GM15510 (cell line): ENCODE measurements around the gene TMEM178B.

Experiments used
- POLR2A ChIP-seq: IDR thresholded peaks from 3 replicates; pipeline ENCODE4 v1.6.1; 2011; ENCODE audit warnings: borderline replicate concordance; ENCODE audit not compliant: insufficient read length; ENCODE audit errors: extremely low read depth

TMEM178B gene

DNA sequence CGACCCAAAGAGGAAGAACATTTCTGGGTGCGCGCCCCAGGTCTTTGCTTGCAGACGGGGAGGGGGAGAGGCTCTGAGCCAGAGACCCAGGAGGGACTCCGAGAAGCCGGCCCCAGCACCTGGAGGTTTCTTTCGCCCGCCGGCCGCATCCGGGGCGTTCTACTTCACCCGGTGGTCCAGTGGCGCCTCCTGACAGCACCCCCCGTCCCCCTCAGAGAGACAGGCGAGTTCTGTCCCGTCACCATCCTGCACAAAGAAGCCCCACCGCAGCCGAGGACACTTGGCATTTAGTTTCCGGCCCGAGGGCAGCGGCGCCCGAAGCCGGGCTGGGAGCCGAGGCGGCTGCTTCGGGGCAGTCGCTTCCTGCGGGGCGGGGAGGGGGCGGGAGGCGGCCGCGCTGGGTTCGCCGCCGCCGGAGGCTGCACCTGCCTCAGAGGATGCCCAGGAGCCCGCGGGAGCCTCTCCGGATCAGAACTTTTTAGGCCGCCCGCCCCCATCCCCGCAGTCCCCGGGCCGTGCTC lies at the start of gene TMEM178B:
Gene TMEM178B (plus strand): TSS at position 424 of the 521 bp plus-strand sequence.
- no peak for TF ChIP-seq POLR2A

DNA sequence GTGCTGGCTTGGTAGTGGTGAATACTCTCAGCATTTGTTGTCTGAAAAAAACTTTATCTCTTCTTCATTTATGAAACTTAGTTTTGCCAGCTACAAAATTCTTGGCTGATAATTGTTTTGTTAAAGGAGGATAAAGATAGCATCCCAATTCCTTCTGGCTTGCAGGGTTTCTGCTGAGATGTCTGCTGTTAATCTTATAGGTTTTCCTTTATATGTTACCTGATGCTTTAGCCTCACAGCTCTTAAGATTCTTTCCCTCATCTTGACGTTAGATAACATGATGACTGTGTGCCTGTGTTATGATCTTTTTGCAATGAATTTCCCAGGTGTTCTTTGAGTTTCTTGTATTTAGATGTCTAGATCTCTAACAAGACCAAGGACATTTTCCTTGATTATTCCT lies 49.2 kb upstream of the TMEM178B start:
- TF ChIP-seq POLR2A = no peak

DNA sequence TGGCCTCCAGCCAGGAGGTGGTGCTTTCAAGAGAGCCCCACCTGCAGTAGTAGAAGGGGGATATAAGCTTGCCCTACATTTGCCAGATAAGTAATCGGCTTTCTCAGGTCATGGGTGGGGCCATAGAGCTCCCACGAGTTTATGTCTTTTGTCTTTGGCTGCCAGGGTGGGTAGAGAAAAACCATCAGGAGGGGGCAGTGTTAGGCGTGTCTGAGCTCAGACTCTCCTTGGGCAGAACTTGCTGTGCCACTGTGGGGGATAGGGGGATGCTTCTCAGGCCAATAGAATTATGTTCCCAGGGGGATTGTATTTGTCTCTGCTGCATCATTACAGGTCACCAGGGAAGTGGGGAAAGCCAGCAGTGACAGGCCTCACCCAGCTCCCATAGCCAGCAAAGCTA lies 46.8 kb upstream of the TMEM178B start:
- TF ChIP-seq POLR2A = no peak

DNA sequence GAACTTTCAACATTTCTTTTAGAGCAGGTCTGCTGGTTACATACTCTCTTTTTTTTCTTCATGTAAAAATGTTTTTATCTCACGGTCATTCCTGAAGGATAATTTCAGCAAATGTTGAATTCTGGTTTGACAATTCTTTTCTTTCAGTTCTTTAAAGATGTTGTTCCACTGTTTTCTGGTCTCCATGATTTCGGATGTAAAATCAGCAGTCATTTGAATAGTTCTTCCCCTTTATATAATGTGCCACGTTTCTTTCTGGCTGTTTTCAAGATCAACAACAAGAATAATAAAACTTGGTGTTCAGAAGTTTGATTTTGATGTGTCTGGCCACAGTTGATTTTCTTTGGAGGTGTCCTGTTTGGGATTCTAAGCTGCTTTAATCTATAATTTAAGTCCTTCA lies 45.1 kb upstream of the TMEM178B start:
- TF ChIP-seq POLR2A = no peak

DNA sequence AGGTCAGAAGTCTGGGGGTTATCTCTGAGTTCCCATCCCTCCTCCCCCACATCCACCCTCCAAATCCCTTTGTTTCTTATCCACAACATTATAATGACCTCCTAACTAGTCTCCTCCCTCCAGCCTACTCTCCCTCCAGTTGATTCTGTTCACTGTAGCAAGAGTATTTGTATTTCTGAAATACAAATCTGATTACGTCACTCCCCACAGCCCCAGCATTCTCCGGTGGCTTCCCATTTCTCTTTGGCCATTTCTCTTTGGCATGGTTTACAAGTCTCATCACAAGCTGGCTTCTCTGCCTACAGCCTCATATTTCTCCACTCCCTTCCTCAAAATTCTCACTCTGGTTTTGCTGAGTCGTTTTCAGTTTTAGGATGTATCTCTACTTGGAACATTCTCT lies 34.5 kb upstream of the TMEM178B start:
- TF ChIP-seq POLR2A = no peak

DNA sequence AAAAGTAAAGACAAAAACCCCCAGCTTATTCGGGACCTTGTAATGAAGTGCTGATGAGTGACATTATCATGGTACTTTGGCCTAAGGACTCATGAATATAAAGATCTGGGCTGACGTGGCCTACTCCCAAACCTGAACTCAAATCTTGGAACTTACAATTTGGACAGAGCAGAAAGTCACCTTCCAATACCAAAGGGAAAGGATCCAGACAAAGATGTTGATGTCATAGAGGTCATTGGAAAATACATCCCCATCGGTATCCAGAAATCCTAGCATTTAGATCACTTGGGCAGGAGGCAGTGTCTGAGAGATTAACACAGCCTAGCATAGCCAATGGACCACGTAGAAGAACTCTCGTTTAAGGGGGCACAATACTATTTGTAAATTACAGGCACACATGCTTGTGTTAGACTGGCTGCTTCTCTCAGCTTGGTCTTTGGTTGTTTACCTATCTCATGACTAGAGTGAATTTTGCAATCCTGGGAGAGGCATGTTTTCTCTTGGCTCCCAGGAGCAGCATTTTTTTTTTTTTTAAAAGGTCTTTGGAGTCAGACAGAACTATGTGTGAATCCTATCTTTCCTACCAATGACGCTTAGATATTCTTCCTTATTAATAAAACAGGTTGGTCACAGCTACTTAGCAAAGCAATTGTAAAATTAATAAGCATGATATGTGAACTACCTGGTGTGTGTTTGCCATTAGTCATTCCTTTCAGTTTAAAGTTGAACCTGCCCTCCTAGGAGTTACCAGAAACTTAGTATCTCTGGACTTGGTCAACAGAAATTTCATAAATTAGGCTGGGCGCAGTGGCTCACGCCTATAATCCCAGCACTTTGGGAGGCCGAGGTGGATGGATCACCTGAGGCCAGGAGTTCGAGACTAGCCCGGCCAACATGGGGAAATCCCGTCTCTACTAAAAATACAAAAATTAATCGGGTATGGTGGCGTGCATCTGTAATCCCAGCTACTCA lies 31.4 kb upstream of the TMEM178B start:
- TF ChIP-seq POLR2A = no peak

DNA sequence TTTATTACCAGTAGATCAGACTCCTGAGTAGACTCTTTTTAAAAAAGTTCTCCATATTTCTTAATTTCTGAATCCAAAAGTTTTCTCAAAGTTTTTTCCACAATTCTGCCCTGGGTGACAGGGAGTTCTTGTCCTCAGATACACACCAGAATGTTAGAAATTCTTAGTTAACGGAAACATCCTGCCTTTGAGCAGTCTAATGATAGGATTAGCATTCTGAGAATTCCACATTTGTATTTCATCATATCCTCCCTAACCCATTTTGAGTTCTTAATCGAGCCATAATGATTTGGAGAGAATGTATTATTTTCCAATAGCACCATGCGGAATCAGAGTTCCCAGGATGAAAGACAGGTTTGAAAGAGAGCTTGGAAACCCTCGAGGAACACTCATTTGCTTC lies 30.2 kb upstream of the TMEM178B start:
- TF ChIP-seq POLR2A = no peak

DNA sequence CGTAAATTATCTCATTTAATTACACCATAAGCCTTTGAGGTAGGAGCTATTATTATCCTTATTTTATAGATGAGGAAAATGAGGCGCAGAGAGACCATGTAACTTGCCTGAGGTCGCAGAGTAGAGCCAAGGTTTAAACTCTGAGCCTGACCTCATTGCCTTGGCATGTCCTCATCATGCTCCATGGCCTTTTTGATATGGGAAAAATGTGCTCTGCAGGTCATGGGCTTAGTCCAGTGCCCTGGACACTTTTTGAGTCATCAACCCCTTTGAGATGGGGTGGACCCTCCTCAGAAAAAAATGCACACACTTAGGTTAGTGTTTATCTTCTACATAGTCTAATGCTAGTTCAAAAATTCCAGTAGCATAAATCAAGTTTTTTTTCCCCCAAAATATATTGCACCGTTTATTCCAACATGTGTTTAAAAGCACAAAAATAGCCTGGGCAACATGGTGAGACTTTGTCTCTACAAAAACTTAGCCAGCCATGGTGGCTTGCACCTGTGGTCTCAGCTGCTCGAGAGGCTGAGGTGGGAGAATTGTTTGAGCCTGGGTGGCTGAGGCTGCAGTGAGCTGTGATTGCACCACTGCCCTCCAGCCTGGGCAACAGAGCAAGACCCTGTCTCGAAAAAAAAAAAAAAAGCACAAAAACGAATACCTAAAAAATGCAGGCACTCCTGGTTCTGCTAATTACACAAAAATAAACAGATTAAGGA lies 28.6 kb upstream of the TMEM178B start:
- no peak for TF ChIP-seq POLR2A

DNA sequence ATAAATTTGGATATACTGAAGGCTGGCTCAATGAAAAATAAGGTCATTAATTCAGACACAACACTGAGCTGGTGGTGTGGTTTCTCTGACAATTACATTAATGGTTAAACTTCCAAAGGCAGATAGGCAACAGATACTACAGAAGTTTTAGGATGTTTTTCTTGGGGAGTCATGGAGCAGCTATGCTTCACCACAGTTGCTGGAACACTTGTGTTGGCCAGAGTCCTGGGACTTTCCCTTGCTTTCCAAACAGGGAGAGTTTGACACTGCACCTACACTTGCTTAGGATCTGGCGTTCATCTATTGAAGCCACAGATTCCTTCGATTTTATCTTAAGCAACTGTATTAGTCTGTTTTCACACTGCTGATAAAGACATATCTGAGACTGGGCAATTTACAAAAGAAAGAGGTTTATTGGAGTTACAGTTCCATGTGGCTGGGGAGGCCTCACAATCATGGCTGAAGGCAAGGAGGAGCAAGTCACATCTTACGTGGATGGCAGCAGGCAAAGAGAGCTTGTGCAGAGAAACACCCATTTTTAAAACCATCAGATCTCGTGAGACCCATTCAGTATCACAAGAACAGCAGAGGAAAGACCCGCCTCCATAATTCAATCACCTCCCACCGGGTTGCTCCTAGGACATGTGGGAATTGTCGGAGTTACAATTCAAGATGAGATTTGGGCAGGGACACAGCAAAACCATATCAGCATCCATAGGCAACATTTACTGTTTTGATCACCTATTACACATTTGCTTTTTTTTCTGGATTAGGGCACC lies 27.8 kb upstream of the TMEM178B start:
- TF ChIP-seq POLR2A = no peak

DNA sequence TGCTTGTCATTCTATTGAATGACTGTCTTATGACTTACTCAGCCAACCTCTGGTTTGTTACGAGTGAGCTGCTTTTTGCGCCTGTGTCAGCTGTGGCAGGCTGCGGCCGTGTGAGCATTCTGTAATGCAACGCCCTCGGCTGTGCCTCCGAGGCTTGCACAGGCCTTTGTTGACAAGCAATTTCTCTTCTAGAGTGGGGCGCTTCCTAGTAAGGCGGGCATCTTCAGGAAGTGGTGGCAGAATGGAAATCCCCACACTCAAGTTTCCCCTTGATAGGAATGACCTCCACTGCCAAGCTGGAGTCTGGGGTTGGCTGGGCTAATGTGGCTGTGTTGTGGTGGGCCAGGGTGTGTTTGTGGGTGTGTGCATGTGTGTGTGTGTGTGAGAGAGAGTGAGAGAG lies 20.2 kb upstream of the TMEM178B start:
- TF ChIP-seq POLR2A = no peak

DNA sequence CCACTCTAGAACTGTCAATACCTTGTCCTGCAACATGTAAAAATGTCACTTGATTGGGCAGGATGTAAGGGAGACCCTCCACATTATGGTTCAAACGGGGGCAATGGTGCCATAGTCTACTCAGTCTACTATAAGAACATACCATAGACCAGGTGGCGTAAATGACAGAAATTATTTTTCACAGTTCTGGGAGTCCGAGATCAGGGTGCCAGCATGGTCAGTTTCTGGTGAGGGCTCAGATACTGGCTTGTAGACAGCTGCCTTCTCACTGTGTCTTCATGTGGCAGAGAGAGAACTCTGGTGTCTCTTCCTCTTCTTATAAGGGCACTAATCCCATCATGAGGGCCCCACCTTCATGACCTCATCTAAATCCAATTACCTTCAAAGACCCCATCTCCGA lies 18.7 kb upstream of the TMEM178B start:
- TF ChIP-seq POLR2A = no peak

DNA sequence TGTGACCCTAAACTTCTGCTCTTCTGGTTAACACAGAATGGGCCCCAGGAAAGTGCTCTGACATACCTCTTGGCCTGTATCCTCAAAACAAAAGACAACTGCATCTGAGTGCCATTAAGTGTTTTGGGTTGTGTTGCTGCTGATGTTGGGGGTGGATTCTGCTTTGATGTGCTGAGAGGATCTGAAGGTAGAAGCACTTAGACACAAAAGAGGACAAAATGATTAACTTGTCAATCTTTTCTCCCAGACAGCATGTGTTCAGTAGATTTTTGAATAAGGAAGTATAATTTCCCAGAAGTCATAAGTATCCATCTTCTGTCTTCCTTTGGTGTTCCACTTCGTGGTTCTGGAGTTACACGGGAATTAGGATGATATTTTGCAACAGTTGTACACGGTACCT lies 16.1 kb upstream of the TMEM178B start:
- TF ChIP-seq POLR2A = no peak

DNA sequence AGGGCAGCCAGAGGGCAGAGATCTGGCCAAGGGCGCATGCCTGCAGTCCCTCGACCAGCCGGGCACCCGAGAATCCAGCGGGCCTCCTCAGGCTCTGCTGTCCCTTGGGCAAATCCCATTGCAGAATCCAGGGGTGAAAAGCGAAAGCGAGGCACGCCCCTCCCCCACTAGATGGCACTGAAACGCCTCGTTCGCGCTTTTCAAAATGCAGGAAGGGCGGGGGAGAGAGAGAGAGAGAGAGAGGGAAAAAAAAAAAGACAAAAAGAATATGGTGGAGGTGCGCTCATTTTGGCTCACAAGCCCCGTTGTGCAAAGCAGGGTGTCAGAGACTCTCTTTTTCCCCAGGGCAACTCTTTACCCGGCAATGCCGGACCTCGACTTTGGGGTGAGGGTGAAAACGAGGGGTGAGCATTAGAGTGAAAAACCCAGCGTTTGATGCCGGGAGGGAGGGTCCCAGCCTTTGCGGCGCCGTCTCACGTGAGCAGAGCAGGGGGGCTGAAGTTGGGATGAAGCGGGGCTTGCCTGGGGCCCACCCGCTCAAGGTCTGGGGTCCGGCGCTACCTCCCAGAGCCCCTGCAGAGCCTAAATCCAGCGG lies 2.5 kb upstream of the TMEM178B start:
- TF ChIP-seq POLR2A = no peak

DNA sequence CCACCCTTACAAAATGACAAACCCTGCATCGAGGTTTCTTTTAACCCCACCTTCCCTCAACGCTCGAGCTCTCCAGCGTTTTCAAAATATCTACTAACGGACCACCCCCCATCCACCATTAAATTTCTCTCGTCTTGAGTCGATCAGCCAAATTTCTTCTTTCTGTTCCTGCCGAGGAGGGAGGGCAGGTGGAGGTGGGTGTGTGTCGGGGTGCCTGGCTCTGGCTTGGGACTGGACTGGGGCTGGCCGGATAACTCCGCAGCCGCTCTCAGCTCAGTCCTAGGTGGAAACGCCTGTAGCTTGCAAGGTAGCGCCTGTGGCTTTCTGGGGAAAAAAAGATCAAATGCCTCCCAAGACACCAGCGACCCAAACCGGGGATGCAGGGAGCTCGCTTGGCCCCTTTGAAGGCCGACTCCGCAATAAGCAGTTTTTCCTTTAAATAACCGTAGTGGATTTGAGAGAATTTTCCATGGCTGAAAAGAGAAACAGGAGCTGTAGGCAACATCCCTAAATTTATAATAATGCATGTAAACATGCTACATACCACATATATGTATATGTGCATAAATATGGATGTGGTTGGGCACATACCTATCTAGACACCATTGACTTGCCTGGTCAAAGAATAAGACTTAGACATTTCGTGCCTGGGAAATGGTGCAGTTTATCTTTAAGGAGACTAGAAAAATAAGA lies 1.9 kb upstream of the TMEM178B start:
- TF ChIP-seq POLR2A = no peak
